ENCODE data around the gene CAMK1D.
"Not testable (repeated sequence)": the region's sequence is repeated elsewhere in the genome, so short reads cannot be mapped to it uniquely, and the experiment has no call there.

CAMK1D gene

GRCh38 chr10:12348870-12349628, at the start of gene CAMK1D:
TSS of gene CAMK1D (plus strand) at chr10:12349547.
- peak; percentile 78 to 82 for DNase-seq (ENCODE audit: low read depth in 2 of 2)

DNA sequence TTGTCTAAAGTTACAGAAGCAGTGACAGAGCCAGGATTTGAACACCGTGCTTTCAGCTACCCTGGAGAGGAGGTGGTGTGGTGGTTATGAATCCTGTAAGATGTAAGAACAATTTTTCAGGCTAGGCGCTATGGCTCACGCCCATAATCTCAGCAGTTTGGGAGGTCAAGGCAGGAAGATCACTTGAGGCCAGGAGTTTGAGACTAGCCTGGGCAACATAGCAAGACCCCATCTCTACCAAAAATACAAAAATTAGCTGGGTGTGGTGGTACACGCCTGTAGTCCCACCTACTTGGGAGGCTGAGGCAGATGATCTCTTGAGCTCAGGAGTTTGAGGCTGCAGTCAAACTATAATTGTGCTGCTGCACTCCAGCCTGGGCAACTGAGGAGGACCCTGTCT, 48.3 kb upstream of the CAMK1D start:
- not testable (repeated sequence) for DNase-seq (ENCODE audit: low read depth in 2 of 2)

DNA sequence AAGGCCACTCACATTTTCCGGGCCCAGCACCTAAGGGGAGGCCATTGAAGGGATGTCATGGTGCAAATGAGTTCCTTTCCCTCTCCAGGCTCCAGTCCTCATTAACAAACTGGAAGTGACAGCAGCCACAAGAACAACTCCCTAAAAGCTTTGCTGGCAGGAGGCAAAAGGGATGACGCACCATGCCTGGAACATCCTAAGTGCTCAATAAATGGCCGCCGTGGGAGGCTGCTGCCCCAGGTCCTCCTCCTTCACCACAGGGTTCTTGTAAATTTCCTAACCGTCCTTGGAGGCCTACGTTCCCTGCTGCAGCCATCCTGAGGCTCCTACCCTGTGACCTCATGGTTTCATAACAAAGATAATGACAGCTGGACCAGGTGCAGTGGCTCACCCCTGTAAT, 41.3 kb upstream of the CAMK1D start:
- DNase-seq (ENCODE audit: low read depth in 2 of 2), result no peak

- DNase-seq (ENCODE audit: low read depth in 2 of 2), result no peak
Measured at GRCh38 chr10:12308736-12309375, 40.5 kb upstream of the CAMK1D start.

DNA sequence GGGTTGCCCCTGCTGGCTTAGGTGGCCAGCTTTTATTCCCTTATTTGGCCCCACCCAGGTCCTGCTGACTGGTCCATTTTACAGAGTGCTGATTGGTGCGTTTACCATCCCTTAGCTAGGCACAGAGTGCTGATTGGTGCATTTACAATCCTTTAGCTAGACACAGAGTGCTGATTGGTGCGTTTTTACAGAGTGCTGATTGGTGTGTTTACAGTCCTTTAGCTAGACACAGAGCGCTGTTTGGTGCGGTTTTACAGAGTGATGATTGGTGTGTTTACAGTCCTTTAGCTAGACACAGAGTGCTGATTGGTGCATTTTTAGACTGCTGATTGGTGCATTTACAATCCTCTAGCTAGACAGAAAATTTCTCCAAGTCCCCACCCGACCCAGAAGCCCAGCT, 39.6 kb upstream of the CAMK1D start:
- DNase-seq (ENCODE audit: low read depth in 2 of 2), result not testable (repeated sequence)

GRCh38 chr10:12314836-12315235, 34.5 kb upstream of the CAMK1D start:
- DNase-seq (ENCODE audit: low read depth in 2 of 2), result no peak

GRCh38 chr10:12319076-12319475, 30.3 kb upstream of the CAMK1D start:
- no peak for DNase-seq (ENCODE audit: low read depth in 2 of 2)

GRCh38 chr10:12320892-12321291, 28.5 kb upstream of the CAMK1D start:
- no peak for DNase-seq (ENCODE audit: low read depth in 2 of 2)

DNA sequence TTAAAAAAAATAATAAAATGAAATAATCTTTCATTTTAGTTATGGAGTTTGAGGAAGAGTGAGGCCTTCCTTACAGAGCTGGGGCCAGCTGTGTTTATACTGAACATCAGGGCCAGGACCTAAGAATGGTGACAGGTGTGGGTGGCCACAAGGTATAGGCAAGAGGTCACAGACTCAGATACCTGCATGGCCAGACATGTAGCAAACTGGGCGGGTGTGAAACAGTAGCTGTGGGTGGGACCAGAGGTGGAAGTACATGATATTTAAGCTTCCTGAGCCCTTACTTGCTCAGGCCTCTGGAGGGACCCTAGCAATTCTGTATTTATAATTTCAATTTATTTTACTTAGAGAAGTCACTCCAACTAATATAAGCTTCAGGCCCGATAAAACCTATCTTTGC, 27.7 kb upstream of the CAMK1D start:
- DNase-seq (ENCODE audit: low read depth in 2 of 2), result no peak

DNA sequence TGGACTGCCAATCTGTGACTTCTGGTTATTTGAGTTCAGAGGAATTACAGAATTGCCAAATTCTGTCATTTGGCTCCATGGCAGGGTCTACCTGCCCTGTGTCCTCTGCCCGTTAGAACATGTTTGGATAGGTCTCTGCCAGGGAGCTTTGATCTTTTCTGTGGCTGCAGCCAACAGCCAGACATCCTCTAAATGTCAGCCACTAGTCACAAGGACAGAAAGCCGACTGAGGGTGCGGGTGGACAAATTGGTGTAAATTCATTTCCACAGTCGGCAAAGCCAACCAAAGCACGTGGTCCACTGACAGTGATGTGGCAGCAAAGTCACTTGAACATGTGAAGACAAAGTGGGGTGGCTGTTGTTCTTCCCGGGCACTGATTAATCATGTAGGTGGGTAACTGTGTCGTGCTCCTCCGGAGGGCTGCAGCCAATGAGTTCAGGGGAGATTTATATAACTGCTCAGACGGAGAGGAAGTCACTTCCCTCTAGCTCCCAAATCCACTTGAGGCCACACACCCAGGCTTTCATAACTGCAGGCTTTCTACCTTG, 26.7 kb upstream of the CAMK1D start:
- no peak for DNase-seq (ENCODE audit: low read depth in 2 of 2)

DNA sequence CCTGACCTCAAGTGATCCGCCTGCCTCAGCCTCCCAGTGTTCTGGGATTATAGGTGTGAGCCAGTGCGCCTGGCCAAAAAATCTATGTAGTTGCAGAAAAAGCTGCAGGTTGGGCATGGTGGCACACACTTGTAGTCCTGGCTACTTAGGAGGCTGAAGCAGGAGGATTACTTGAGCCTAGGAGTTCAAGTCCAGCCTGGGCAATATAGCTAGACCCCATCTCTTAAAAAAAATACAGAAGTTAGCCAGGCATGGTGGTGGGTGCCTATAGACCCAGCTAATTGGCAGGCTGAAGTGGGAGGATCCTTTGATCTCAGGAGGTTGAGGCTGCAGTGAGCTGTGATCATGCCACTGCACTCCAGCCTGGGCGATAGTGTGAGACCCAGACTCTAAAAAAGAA, 24.8 kb upstream of the CAMK1D start:
- DNase-seq (ENCODE audit: low read depth in 2 of 2), result no peak

DNA sequence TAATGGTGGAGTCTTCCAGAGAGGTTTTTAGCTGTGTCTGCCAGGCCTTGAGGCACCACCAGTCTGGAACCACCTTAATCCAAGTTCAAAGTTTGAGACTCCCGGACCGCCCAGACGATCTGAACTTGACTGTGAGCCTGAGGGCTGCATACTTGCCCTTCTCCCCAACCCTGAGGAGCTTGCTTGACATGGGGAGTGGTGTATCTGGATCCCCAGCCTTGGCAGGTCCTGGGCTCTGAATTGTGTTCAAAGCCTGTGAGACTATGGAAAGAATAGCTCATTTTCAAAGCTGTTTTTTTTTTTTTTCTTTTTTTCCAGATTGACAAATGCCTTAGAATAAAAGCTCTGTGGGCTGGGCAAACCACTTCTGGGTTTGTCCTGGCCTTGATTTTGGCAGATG, 22.3 kb upstream of the CAMK1D start:
- no peak for DNase-seq (ENCODE audit: low read depth in 2 of 2)

DNA sequence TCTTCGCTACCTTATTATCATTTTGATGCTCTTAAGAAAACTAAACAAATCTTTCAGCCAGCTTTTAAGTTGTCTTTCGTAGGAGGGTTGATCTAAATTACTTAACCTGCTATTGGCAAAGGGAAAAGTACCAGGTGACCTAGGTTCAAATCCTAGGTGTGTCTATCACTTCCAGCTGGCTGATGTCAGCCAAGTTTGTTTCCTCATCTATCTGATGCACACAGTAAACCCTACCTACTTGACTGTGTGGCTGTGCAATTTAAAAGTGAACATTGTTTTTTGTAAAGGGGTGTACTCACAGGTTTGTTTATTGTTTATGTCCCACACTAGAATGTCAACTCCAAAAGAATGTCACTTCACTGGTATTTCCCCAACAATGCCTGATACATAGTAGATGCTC, 21.9 kb upstream of the CAMK1D start:
- DNase-seq (ENCODE audit: low read depth in 2 of 2), result no peak

- not testable (repeated sequence) for DNase-seq (ENCODE audit: low read depth in 2 of 2)
Measured at GRCh38 chr10:12328312-12328711, 21.0 kb upstream of the CAMK1D start.

DNA sequence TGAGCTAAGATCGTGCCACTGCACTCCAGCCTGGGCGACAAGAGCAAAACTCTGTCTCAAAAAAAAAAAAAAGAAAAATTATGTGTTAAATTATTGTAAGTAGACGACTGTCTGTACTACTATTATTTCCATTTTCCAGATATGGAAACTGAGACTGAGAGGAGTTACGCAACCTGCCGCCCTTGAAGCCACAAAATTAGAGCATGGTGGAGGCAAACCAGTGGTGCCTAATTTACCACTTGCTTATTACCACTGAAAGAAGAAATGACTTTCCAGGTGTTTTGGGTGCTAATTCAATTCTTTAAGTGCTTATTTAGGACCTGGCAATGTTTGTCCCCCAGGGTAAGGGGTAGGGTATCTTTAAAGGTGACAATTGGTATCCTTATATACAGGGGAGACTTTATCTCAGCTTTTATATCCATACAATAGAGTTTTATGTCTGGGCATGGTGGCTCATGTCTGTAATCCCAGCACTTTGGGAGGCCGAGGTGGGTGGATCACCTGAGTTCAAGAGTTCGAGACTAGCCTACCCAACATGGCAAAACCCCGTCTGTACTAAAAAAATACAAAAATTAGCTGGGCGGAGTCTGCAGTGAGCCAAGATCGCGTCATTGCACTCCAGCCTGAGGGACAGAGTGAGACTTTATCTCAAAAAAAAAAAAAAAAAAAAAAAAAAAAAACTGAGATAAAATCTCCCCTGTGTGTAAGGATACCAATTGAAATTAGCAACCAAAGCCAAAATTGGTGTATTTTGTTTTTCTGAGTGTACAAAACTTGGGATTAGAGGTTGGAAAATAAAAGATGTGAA, 16.6 kb upstream of the CAMK1D start:
- no peak for DNase-seq (ENCODE audit: low read depth in 2 of 2)

- no peak for DNase-seq (ENCODE audit: low read depth in 2 of 2)
Measured at GRCh38 chr10:12333380-12334185, 15.8 kb upstream of the CAMK1D start.

- no peak for DNase-seq (ENCODE audit: low read depth in 2 of 2)
Measured at GRCh38 chr10:12334186-12334530, 15.2 kb upstream of the CAMK1D start.

GRCh38 chr10:12335169-12335568, 14.2 kb upstream of the CAMK1D start:
- DNase-seq (ENCODE audit: low read depth in 2 of 2), result not testable (repeated sequence)

DNA sequence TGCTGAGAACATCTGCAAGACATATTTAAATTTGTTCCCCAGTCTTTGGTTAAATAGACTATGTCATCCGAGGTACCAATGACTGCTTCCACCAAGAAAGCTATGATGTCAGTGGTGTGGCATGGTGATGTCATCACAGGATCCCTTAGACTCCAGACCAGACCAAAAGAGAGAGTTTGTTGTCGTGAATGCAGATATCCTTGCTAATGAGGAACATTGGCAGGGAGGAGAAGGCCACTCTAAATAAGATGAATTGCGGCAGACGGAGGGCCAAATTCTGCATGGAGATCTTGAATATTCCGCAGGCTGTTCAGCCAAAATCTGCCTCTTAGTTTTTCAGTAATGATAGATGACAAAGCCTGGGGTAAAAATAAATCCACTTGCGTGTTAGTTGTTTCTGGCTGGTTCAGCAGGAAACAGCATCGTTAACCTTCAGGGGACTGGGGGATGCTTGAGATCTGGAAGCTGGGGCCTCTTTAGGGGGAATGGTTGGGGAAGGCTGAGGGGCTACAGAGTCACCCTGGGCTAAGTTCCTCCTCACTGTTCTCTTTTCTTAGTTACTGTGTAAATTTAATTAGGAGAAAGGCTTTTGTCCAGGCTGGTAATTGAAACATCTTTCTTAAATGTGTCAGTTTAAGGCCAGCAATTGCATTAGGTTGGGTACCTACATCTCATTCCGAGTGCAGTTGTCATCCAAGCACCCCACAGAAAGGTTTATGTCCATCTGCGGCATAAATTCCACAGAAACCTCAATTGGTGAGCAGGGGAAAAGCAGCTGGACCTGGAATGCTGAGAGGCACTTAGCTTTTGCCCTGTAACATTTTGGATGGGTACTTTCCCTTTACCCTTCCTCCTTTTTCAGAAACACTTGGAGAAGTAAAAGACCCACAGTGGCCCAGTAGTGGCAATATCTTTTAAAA, 11.6 kb upstream of the CAMK1D start:
- DNase-seq (ENCODE audit: low read depth in 2 of 2), result no peak

DNA sequence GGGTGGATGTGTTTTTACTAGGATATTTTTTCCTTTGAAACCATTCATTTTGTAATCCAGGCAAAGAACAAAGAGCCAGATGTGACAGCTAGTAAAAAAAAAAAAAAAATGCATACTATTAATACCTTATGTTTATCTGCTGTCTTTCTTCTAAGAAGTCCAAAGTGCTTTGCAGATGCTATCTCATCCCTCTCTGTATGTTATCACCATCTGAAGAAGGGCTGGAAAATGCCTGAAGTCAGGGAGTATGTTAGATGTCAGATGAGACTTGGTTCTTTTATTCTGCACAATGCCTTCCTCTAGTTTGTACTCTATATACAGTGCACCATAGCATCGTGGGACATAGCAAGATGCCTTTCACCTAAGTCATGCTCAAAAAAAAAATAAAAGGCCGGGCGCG, 10.4 kb upstream of the CAMK1D start:
- no peak for DNase-seq (ENCODE audit: low read depth in 2 of 2)

- DNase-seq (ENCODE audit: low read depth in 2 of 2), result no peak
Measured at GRCh38 chr10:12340371-12340770, 9.0 kb upstream of the CAMK1D start.
